Gastroesophageal sphincter (tissue), 4 donors: ENCODE data around the gene GARS1. TPM values are rescaled to one million over a fixed set of nuclear protein-coding genes. Genes with fewer than 3 reads are reported as not detected.

ENCODE experiments used
- ATAC-seq: fragments of 150-250 bp; one replicate; pipeline ENCODE4 v1.9.1; 2016; ENCODE audit warnings: mild to moderate bottlenecking, moderate library complexity
- H3K27ac ChIP-seq, 4 donors: fragments of 200-600 bp; sonication (generic) in 3 of 4; 1 replicate in 3 of 4; 2 replicates in 1 of 4; pipeline ENCODE4 v1.5.1; 2016 to 2019
- H3K27me3 ChIP-seq: fragments of 200-600 bp; sonication (generic); one replicate; pipeline ENCODE4 v1.5.1; 2019
- H3K36me3 ChIP-seq, 2 donors: fragments of 200-600 bp; sonication (generic); one replicate each; pipeline ENCODE4 v1.5.1; 2019; ENCODE audit warnings: control low read depth in 1 of 2
- H3K4me1 ChIP-seq, 3 donors: fragments of 200-600 bp; sonication (generic); 1 replicate in 2 of 3; 2 replicates in 1 of 3; pipeline ENCODE4 v1.5.1; 2016 to 2019; ENCODE audit warnings: control low read depth in 2 of 3
- H3K4me3 ChIP-seq, 2 donors: fragments of 200-600 bp; sonication (generic); one replicate each; pipeline ENCODE4 v1.5.1; 2019; ENCODE audit warnings: mild to moderate bottlenecking in 1 of 2, moderate library complexity in 1 of 2
- H3K9me3 ChIP-seq, 3 donors: fragments of 200-600 bp; sonication (generic); one replicate each; pipeline ENCODE4 v1.5.1; 2017 to 2019; ENCODE audit warnings: control low read depth in 2 of 3
- EP300 ChIP-seq: sonication (generic); formaldehyde crosslinking; IDR thresholded peaks from one replicate; pipeline ENCODE4 v1.6.1; 2017; ENCODE audit warnings: antibody characterized with exemption, mild to moderate bottlenecking
- POLR2A ChIP-seq, 2 donors: fragments of 450-650 bp; IDR thresholded peaks; one replicate each; pipeline ENCODE4 v1.6.1; 2017; ENCODE audit warnings: antibody characterized with exemption in 2 of 2, mild to moderate bottlenecking in 2 of 2, moderate library complexity in 1 of 2
- POLR2AphosphoS5 ChIP-seq: sonication (generic); formaldehyde crosslinking; IDR thresholded peaks from one replicate; pipeline ENCODE4 v1.6.1; 2017; ENCODE audit warnings: antibody characterized with exemption
- WGBS, 2 donors: methylation state at CpG; one replicate each; pipeline ENCODE4 v1.1.5; 2018; ENCODE audit warnings: low coverage in 1 of 2; 5-methylcytosine and 5-hydroxymethylcytosine counted together
- total RNA-seq, 4 donors: library from RNA; depleted of rRNA; stranded (reverse); fragments of >200 nt; gene quantifications; one replicate each; pipeline ENCODE4 v1.1.0, GENCODE V29; 2016
- TF ChIP-seq, protein P1 (sequence below), 4 experiments: fragments of 200-600 bp in 2 of 4; fragments of 450-650 bp in 2 of 4; sonication (generic) in 1 of 4; IDR thresholded peaks; one replicate each; pipeline ENCODE4 v1.5.1; 2017 to 2019; ENCODE audit warnings: antibody characterized with exemption in 4 of 4, mild to moderate bottlenecking in 2 of 4, moderate library complexity in 2 of 4

The GARS1 gene
- total RNA-seq, 4 donors from 2014 or later: 44.7 to 81.9 (median 49.7) TPM

DNA sequence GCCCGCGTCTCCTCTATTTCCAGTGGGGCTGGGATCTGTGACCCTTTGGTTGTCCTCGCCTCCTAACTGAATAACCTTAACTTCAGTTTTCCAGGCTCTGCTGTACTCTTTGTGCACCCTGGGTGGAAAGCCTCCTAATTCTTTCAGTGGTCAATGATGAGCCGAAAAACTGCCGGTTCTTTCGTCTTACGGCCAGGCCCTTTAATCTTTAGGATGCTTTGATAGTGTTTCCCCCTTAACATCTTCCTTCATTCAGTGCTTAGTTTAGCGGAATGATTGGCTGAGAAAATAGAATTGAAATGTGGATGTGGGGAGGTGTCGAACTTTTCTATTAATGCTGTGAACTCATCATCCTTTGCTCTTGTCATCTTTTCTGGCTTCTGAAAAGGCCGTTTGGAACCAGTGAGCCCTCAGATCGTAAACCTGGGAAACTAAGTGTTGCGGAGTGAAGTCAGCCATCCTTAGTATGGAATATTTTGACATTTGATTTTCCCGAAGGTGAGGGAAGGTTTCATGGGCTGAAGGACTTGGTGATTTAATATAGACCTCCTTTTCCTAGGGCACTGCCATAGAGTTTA lies 847 bp downstream of the GARS1 start:
- Histone ChIP-seq H3K27me3 (no peaks in the 10 kb centered on the region), H3K4me3 (peak overlapping the region; percentile 81), H3K9me3 (no peaks in the 10 kb centered on the region), H3K36me3 (peaks cover 7 to 19% of the 10 kb centered on the region in 2 donors), H3K4me1 (peaks cover 2 to 47% (median 3%) of the 10 kb centered on the region in 3 donors), H3K27ac (peak overlapping the region; percentile 89 to 95 (median 92))
- ATAC-seq: no peak
- 2% methylated on average over 10 to 12 of the region's 13 CpGs for WGBS, 2 donors
- TF ChIP-seq POLR2A (IDR thresholded peaks at IDR 0.05) (no peak), EP300 (no peak), POLR2AphosphoS5 (no peak)
- TF ChIP-seq, protein P1, sequence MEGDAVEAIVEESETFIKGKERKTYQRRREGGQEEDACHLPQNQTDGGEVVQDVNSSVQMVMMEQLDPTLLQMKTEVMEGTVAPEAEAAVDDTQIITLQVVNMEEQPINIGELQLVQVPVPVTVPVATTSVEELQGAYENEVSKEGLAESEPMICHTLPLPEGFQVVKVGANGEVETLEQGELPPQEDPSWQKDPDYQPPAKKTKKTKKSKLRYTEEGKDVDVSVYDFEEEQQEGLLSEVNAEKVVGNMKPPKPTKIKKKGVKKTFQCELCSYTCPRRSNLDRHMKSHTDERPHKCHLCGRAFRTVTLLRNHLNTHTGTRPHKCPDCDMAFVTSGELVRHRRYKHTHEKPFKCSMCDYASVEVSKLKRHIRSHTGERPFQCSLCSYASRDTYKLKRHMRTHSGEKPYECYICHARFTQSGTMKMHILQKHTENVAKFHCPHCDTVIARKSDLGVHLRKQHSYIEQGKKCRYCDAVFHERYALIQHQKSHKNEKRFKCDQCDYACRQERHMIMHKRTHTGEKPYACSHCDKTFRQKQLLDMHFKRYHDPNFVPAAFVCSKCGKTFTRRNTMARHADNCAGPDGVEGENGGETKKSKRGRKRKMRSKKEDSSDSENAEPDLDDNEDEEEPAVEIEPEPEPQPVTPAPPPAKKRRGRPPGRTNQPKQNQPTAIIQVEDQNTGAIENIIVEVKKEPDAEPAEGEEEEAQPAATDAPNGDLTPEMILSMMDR (IDR thresholded peaks at IDR 0.05): no peak

- Histone ChIP-seq H3K36me3 (peaks cover 10 to 25% of the 10 kb centered on the region in 2 donors), H3K4me3 (peak overlapping the region; percentile 81), H3K27ac (peak overlapping the region in 3 of 4 donors; percentile 91 to 95 (median 93)), H3K27me3 (no peaks in the 10 kb centered on the region), H3K9me3 (no peaks in the 10 kb centered on the region), H3K4me1 (peaks cover 2 to 47% (median 3%) of the 10 kb centered on the region in 3 donors)
- 10% methylated on average over 12 of the region's 14 CpGs for WGBS, 2 donors
- TF ChIP-seq EP300 (no peak), POLR2A (IDR thresholded peaks at IDR 0.05) (no peak), POLR2AphosphoS5 (no peak)
- TF ChIP-seq, protein P1 (IDR thresholded peaks at IDR 0.05): no peak
- ATAC-seq: no peak
These were observed 1.4 kb downstream of the GARS1 start for GRCh38 chr7:30596014-30596641.

- ATAC-seq: no peak
- TF ChIP-seq POLR2AphosphoS5: no peak
- no peak for TF ChIP-seq POLR2A (IDR thresholded peaks at IDR 0.05)
- TF ChIP-seq, protein P1 (IDR thresholded peaks at IDR 0.05): no peak
- no peak for TF ChIP-seq EP300
- Histone ChIP-seq H3K27ac (no peak overlapping the region), H3K36me3 (peaks cover 10 to 31% of the 10 kb centered on the region in 2 donors), H3K9me3 (no peaks in the 10 kb centered on the region), H3K4me1 (peaks cover 2 to 47% (median 3%) of the 10 kb centered on the region in 3 donors), H3K4me3 (no peak overlapping the region), H3K27me3 (no peaks in the 10 kb centered on the region)
- WGBS, 2 donors: 56 to 66% methylated on average over 3 of the region's 3 CpGs
These were observed 2.0 kb downstream of the GARS1 start for GRCh38 chr7:30596721-30597120.

- no peak for TF ChIP-seq POLR2AphosphoS5
- no peak for TF ChIP-seq POLR2A (IDR thresholded peaks at IDR 0.05)
- TF ChIP-seq, protein P1 (IDR thresholded peaks at IDR 0.05): no peak
- TF ChIP-seq EP300: no peak
- Histone ChIP-seq H3K27me3 (no peaks in the 10 kb centered on the region), H3K27ac (no peak overlapping the region), H3K4me3 (no peak overlapping the region), H3K4me1 (peaks cover 0 to 34% (median 2%) of the 10 kb centered on the region in 3 donors), H3K36me3 (peaks cover 10 to 47% of the 10 kb centered on the region in 2 donors), H3K9me3 (no peaks in the 10 kb centered on the region)
- 79 to 86% methylated on average over 8 to 10 of the region's 13 CpGs for WGBS, 2 donors
- ATAC-seq: no peak
These were observed 3.6 kb downstream of the GARS1 start for GRCh38 chr7:30598121-30598876.
